Activated gamma-delta T cell treated with anti-CD3 and anti-CD28 coated beads, Interleukin-2, amount 50 U/mL, for 16 hours (primary cell): ENCODE data around the gene ZNF664.
"Not testable (repeated sequence)": the region's sequence is repeated elsewhere in the genome, so short reads cannot be mapped to it uniquely, and the experiment has no call there.

Source experiments
- DNase-seq: peaks from one replicate; pipeline ENCODE4 v3.0.0-alpha.2; 2020; ENCODE audit warnings: low read depth

The ZNF664 gene

GRCh38 chr12:123941624-123942237 lies 31.3 kb upstream of the ZNF664 start:
- no peak for DNase-seq

GRCh38 chr12:123942238-123942653 lies 30.8 kb upstream of the ZNF664 start:
- DNase-seq: no peak

- DNase-seq: no peak
These were observed 29.9 kb upstream of the ZNF664 start for GRCh38 chr12:123942911-123943648.

GRCh38 chr12:123943816-123944215 lies 29.2 kb upstream of the ZNF664 start:
- DNase-seq: no peak

GRCh38 chr12:123944696-123945095 lies 28.3 kb upstream of the ZNF664 start:
- DNase-seq: no peak

- no peak for DNase-seq
These were observed 27.5 kb upstream of the ZNF664 start for GRCh38 chr12:123945287-123946151.

GRCh38 chr12:123946152-123946515 lies 26.9 kb upstream of the ZNF664 start:
- no peak for DNase-seq

- not testable (repeated sequence) for DNase-seq
These were observed 26.2 kb upstream of the ZNF664 start for GRCh38 chr12:123946516-123947505.

- DNase-seq: not testable (repeated sequence)
These were observed 25.5 kb upstream of the ZNF664 start for GRCh38 chr12:123947531-123947930.

GRCh38 chr12:123948401-123948795 lies 24.6 kb upstream of the ZNF664 start:
- DNase-seq: no peak

GRCh38 chr12:123948796-123949769 lies 23.9 kb upstream of the ZNF664 start:
- no peak for DNase-seq

- DNase-seq: no peak
These were observed 23.2 kb upstream of the ZNF664 start for GRCh38 chr12:123949770-123950165.

- no peak for DNase-seq
These were observed 22.3 kb upstream of the ZNF664 start for GRCh38 chr12:123950476-123951349.

GRCh38 chr12:123951467-123951866 lies 21.5 kb upstream of the ZNF664 start:
- DNase-seq: no peak

GRCh38 chr12:123952037-123952436 lies 21.0 kb upstream of the ZNF664 start:
- no peak for DNase-seq

- no peak for DNase-seq
These were observed 18.2 kb upstream of the ZNF664 start for GRCh38 chr12:123954647-123955350.

GRCh38 chr12:123956249-123956648 lies 16.8 kb upstream of the ZNF664 start:
- no peak for DNase-seq

GRCh38 chr12:123957196-123957595 lies 15.8 kb upstream of the ZNF664 start:
- DNase-seq: no peak

- DNase-seq: no peak
These were observed 14.6 kb upstream of the ZNF664 start for GRCh38 chr12:123958462-123958861.
